Ovary (tissue), 3 donors: ENCODE results near the gene ATP6V1C2.

Experiments
- CTCF ChIP-seq, 3 donors: fragments of 450-650 bp in 2 of 3; fragments of 200-600 bp in 1 of 3; IDR thresholded peaks; one replicate each; pipeline versions ENCODE4 v1.5.1 to v1.8.0; 2016 to 2022; ENCODE audit warnings: antibody characterized with exemption in 3 of 3, mild to moderate bottlenecking in 1 of 3
- POLR2A ChIP-seq: fragments of 450-650 bp; IDR thresholded peaks from one replicate; pipeline ENCODE4 v1.6.1; 2017; ENCODE audit warnings: antibody characterized with exemption, mild to moderate bottlenecking, moderate library complexity
- donor health status: DM: no; HTN: no; CAD: no.

- TF ChIP-seq CTCF (IDR thresholded peaks at IDR 0.05), result no peak
- TF ChIP-seq POLR2A, result no peak
Observed at GRCh38 chr2:10750610-10751009, 29.2 kb downstream of the ATP6V1C2 start.
